Stimulated activated CD4-positive, alpha-beta T cell treated with anti-CD3 and anti-CD28 coated beads, TNF-alpha, amount 100 ng/mL, for 4 hours (primary cell): ENCODE data around the gene PLA2G15.

Experiments used
- DNase-seq, 3 experiments: peaks; one replicate each; pipeline ENCODE4 v3.0.0-alpha.2; 2020; ENCODE audit warnings: low read depth in 3 of 3

PLA2G15 gene

GRCh38 chr16:68244903-68245853 is at the start of gene PLA2G15:
PLA2G15 (plus strand) TSS chr16:68245373; CDS start chr16:68245427, 54 bp downstream.
- peak; percentile 95 to 97 (median 97) for DNase-seq

GRCh38 chr16:68197250-68197649 is 47.9 kb upstream of the PLA2G15 start:
- no peak for DNase-seq

GRCh38 chr16:68200088-68200783 is 44.9 kb upstream of the PLA2G15 start:
- DNase-seq = no peak

GRCh38 chr16:68202091-68202519 is 43.1 kb upstream of the PLA2G15 start:
- DNase-seq = no peak

GRCh38 chr16:68206245-68206644 is 38.9 kb upstream of the PLA2G15 start:
- no peak for DNase-seq

GRCh38 chr16:68214726-68215125 is 30.4 kb upstream of the PLA2G15 start:
- DNase-seq = no peak

GRCh38 chr16:68215302-68215701 is 29.9 kb upstream of the PLA2G15 start:
- DNase-seq = no peak

- no peak for DNase-seq
Observed at GRCh38 chr16:68216240-68216639, 28.9 kb upstream of the PLA2G15 start.

- DNase-seq = no peak
Observed at GRCh38 chr16:68217506-68217905, 27.7 kb upstream of the PLA2G15 start.

- DNase-seq = no peak
Observed at GRCh38 chr16:68219725-68220351, 25.3 kb upstream of the PLA2G15 start.

- no peak for DNase-seq
Observed at GRCh38 chr16:68223072-68223471, 22.1 kb upstream of the PLA2G15 start.

- DNase-seq = no peak
Observed at GRCh38 chr16:68226116-68226515, 19.1 kb upstream of the PLA2G15 start.

GRCh38 chr16:68227183-68227793 is 17.9 kb upstream of the PLA2G15 start:
- no peak for DNase-seq

GRCh38 chr16:68227850-68228553 is 17.2 kb upstream of the PLA2G15 start:
- no peak for DNase-seq

GRCh38 chr16:68228652-68229051 is 16.5 kb upstream of the PLA2G15 start:
- DNase-seq = no peak

- DNase-seq = peak in 1 of 3 experiments; percentile 28
Observed at GRCh38 chr16:68229431-68230175, 15.6 kb upstream of the PLA2G15 start.

GRCh38 chr16:68230176-68230571 is 15.0 kb upstream of the PLA2G15 start:
- DNase-seq = no peak

- DNase-seq = no peak
Observed at GRCh38 chr16:68230956-68231355, 14.2 kb upstream of the PLA2G15 start.

- no peak for DNase-seq
Observed at GRCh38 chr16:68231384-68232136, 13.6 kb upstream of the PLA2G15 start.

GRCh38 chr16:68232335-68232734 is 12.8 kb upstream of the PLA2G15 start:
- no peak for DNase-seq
